HG03066 (cell line): Measurements from ENCODE around the gene GOLT1A.

Source experiments
- ATAC-seq: cut with Tn5 transposase; IDR thresholded peaks from one replicate; pipeline ENCODE4 v1.9.1; 2021; ENCODE audit warnings: low read depth; ENCODE audit not compliant: unreplicated experiment

GOLT1A gene

DNA sequence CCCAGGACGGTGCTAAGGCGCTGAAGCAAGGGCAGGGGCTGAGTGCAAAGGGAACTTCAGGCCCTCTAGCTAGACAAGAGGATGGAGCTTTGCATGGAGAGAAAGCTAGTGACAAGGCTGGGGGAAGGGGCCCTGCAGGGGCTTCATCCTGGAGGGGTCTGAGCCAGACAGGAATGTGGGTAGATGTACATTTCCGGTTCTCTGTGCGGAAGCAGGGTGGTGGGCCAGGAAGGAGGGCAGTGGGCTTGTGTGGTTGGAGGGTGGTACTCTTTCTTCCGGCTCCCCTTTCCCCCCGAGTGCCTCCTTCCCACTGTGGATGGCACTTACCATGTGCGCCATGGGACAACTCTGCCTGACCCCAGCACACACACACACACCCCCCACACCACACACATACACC, 19.0 kb downstream of the GOLT1A start:
- ATAC-seq = no peak

DNA sequence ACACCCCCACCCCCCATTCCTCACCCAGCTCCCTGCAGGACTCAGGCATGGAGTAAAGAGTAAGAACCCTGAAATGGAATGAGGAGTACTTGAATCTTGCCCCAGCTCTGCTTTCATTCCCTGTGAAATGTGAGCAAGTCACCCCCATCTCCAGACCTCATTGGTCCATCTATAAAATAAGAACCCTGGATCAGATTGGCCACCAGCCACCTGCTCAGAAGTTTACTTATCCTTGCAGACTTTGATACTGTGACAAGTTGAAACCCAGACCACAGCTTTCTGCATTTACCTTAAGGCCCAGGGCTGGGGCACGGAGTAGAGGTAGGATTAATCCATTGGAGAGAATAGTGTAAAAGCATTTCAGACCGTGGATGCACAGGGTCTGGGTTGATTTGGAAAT, 19.7 kb downstream of the GOLT1A start:
- ATAC-seq = no peak

DNA sequence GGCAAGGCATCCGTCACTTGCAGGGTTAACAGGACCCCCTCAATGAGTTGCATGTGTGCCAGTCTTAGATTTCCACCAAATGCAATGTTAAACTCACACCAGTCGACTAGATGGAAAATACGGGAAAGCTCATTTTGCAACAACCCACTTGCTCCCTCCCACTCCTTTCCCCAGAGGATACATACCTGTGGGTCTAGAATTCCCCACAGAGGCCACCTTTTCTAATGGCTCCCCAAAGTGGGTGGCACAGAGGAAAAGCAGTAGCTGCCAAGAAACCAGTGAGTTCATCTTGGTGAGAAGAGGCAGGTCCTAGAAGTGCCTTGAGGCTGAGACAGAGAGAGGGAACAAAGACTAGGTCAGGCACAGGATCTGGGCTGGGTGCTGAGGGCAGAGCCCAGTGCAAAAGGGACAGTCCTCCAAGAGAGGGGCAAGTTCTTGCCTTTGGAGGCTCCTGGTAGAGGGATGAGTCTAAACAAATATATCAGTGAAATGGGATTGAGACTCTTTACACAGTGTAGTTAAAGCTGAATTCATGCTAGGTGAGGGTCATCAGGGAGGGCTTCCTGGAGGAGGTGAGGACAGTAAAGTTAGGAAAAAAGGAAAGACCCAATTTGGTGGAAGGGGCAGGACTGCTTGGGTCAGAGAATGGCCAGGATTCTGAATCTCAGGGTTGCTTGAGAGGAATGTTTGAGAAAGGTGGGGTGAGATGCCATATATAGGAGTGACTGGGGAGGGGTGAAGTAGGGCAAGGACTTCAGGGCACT, 21.0 kb downstream of the GOLT1A start:
- ATAC-seq = no peak

DNA sequence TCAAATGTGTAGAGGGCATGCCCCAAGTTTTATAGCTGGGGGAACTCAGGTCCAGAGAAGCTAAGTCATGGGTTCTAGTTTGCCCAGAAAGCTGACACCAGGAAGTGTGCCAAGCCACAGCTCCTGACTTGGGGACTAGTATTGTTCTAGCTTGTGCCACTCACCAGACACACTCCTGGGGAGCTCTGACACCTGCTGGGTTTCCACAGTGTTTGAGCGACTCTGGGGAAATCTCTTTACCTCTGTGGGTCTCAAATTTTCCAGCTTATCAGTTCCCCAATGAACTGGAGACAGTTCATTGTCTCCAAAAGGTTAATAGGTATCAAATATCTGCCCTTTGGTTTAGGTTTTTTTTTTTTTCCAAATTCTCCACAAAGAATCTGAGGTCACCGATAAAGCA, 21.7 kb downstream of the GOLT1A start:
- no peak for ATAC-seq

DNA sequence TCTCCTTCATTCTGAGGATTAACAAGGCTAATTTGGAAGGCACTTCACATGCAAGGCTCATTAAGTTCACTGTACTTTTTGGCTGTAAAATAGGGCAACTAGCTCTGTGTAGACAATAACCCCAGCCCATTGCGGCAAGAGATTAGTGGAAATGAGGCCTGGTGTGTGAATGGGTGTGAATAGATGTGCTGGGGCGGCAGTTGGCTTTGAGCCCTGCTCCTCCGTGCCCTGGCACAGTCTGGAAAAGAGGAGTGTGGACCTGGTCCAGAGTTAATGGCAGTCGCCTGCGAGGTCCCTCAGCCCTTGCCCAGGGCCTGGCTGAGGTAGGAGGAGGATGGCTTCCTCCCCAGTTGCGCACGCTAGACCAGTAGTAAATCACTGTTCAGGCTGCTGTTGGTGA, 22.3 kb downstream of the GOLT1A start:
- ATAC-seq = no peak

DNA sequence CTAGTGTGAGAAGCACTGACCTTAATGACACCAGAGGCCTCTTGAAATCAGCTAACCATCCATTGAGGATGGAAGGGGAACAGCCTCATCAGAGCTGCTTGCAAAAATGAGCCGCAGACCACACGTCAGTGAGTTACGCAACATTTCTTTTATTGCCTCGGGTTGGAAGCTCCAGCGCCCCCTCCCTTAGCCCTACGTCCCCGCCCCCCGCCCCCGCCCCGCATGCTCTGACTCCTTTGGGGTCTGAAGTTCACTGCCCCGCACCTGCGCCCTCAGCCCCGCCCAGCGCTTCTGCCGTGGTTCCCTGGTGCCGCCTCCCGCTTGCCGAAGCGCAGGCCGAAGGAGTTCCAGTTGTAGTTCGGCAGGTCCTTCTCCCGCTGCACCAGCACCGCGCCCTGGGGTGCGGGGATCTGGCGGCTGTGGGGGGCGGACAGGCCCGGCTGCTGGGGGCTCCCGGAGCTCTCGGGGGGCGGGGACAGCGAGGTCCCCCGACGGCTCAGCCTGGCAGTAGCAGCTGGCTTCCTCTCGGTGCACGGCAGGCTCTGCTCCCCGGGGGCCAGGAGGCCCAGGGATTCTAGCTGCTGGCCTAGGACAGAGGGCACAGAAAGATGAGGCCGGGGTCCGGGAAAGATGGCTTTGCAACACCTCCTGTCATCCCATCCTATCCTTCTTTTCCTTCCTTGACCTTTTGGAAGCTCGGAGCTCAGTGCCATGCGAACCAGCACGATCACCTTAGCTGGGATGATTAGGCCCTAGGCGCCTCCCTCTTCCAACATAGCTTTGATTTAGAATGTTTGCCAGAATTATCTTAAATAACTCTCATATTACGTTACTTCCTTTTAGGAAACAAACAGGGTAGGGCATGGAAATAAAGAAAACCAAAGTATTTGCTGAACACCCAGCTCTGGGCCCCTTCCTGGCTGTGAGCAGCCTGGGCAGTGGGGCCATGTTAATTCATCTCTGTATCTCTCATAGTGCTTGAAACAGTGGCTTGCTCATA, 23.3 kb downstream of the GOLT1A start:
- ATAC-seq = no peak

DNA sequence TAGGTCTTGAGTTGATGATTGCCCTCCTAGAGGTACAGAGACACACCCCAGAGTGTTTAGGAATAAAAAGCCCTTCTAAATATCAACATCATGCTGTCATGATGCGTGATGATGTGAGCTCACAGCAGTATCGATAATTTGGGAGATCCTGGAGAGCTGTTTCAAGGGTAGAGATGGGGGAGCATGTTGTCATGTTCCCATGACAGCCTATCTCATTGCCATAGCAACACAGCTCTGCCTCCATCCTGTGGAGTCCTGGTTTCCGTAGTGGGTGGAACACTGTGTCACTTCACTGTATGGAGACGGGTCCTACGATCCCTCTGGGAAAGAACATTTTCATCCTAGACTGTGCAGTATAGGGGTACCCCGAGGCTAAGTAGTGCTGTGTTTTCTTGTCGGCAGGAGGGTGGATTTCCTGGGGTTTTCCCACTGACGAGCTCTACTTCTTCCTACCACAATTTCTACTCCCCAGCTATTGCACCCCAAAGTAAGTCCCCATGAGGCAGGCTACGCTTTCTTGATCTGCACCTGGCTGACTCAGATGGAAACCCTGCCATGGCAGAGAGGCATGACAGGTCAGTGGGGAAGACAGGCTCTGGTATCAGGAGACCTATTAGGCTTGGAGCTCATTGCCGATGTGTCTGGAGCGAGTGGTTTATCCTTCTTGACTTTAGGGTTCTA, 24.7 kb downstream of the GOLT1A start:
- ATAC-seq = no peak

DNA sequence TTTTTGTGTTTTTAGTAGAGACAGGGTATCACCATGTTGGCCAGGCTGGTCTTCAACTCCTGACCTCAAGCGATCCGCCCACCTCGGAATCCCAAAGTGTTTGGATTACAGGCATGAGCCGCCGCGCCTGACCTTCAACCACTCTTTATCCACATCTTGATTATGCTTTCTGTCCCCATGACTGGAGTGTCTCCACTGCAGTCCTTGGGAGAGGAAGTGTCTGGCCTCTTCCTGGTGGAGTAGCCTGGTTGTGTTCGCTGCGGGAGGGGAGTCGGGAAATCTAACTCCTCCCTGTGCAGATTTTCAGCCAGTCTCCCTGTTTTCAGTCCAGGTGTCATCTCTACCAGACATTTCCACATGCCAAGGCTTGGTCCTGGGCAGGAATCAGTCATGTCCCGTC, 27.2 kb downstream of the GOLT1A start:
- no peak for ATAC-seq

DNA sequence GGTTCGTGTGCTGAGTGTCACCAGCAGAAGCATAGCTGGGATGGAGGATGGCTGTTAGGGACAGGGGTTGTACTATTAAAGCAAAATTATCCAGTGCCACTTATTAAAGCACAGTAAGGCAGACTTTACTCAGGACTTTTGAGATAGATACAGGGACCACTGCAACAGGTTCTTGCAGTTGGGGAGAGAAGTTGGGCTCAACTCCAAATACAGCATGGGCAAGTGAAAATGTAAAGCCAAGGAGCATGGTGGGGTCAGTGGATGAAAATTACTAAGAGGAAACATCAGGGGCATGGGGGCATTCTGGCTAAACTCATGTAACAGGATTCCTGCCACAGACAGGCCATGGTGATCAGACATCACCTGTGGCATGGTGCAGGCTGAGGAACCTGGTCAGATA, 32.7 kb downstream of the GOLT1A start:
- ATAC-seq = no peak

DNA sequence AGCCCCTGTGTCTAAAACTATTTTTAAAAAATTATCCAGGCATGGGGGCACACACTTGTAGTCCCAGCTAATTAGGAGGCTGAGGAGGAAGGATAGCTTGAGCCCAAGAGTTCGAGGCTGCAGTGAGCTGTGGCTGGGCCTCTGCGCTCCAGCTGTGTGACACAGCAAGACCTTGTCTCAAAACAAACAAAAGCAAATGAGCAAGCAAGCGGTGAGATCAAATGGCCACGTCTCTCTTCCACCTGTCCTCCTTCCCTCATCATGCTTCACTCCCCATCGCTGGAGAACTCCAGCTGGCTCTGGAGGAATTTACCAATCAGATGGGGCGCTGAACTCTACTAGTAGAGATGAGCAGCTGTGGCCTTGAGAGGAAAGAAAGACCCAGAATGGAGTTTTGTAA, 33.7 kb downstream of the GOLT1A start:
- no peak for ATAC-seq

DNA sequence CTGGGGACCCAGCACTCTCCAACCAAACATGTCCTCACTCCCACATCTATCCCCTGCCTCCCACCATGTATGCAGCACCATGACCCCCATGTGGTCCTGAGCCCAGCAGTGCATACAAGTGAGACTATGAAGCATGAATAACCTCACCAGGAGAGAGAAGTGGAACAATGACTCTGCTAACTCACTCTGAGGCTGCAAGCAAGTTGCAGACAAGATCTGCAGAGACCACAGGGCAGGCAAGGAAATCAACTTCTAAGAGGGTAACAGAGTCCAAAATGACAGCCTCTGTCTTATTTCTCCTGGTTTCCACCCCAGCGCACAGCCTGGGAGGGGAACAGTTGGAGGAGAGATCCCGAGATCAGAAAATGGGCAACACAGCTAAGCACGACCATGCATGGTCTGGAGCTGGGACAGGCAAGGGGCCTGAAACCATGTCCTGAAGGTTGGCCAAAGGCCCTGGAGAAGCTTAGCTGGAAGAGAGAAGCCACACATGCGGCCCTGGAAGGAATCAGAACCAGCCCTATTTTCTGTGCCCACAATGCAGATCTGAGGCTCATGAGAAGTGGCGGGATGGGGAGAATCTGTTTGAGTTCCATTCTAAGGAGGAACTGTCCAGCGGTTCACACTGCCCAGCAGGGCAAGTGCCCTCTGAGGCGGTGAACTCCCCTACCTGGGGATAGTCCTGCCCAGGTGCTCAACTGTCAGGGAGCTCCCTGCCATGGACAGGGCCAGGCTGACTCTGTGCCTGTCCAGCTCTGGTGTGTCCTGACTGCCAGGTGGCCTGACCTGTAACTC, 35.1 kb downstream of the GOLT1A start:
- no peak for ATAC-seq

DNA sequence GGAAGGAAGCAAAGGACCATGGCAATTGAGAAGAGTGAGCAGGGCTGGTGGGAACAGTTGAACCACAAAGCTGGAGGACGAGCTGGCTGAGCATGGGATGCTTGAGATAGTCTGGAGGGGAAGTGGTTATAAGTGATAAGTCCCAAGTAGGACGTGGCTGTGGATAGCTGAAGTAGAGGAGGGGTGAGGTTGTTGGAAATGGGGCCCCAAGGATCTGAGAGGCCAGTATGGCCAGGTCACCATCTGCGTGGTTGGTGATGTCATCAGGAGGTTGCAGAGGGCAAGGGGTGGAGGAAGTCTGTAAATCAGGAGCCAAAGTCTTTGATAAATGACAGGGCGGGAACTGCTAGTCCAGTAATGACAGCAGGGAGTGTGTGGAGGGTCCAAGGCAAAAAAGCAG, 36.7 kb downstream of the GOLT1A start:
- no peak for ATAC-seq

DNA sequence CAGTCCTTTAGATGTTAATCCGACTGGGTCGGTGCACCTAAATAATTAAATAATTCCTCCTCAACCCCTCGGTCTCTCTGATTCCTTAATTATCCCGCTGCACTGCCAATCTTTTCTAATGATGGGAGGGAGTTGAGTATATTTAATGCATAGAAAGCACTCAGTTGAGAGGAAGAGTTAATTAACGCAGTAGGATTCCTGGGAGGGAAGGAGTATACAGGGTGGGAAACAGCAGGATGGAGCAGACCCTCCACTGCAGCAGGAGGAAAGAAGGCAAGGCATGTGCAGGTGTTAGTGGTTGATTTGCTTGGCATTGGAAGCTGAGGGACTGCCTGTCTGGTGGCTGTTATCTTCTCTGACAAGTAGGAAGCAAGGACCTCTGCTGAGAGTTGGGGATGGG, 37.7 kb downstream of the GOLT1A start:
- no peak for ATAC-seq

DNA sequence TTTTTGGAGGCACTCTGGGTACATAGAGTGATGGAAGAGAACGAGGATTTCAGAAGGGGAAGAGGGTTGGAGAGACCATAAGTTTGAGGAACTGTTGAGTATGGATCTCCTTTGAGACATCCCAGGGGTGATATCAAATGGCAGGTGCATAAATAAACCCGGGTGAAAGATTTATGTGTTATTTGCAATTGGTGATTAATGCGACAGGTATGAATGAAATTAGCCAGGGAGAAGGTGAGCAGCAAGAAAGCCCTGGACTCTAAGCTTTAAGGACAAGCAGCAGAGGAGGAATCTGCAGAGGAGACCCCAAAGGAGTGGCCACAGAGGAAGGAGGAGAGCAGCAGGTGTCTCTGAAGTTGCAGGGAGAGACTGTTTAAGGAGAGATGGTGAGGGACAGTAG, 38.8 kb downstream of the GOLT1A start:
- ATAC-seq = no peak

DNA sequence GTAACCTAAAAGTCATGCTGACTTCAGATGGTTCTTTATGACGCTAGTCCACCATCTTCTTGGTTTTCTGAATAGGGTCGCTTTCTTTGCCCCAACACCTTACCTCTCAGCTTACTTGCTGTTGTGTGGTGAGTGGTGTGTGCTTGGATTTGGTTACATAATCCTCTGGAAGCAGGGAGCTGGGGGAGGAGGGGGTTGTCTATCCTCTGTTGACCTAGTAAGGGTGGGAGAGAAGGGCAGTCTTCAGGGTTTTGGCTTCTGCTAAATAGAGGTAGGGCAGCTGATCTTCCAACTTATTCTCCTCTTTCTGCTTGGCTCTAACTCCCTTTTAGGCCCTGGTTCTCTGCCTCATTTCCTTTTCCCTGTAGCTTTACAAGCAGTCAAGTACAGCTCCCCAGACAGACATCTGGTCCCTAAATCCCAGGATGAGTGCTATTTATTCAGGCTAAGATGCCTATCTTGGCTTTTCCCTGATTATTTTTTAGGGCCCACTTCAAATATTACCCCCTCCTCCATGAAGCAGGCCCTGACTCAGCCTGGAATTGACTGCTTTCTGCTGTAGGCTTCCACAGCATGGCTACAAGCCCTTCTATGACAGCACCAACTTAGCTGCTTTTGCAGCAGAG, 41.3 kb downstream of the GOLT1A start:
- ATAC-seq = no peak

DNA sequence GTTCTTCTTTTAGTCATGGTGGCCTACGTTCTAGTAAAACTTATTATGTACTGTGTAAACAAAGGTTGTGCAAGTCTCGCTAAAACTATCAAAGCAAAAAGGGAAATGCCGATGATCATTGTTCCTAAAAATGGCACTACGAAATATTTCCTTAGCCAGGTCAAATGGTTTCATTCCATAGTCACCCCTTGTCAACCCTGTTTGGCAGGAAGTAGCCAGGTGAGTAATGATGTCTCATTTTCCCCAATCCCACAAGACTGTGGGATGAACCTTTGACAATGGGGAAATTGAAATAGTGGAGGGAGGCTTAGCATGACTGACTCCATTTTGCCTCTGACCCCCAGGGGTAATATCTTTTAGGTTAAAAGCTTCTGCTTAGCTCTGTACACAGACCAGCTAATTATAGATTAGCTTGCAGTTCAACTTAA, 42.0 kb downstream of the GOLT1A start:
- ATAC-seq = no peak

DNA sequence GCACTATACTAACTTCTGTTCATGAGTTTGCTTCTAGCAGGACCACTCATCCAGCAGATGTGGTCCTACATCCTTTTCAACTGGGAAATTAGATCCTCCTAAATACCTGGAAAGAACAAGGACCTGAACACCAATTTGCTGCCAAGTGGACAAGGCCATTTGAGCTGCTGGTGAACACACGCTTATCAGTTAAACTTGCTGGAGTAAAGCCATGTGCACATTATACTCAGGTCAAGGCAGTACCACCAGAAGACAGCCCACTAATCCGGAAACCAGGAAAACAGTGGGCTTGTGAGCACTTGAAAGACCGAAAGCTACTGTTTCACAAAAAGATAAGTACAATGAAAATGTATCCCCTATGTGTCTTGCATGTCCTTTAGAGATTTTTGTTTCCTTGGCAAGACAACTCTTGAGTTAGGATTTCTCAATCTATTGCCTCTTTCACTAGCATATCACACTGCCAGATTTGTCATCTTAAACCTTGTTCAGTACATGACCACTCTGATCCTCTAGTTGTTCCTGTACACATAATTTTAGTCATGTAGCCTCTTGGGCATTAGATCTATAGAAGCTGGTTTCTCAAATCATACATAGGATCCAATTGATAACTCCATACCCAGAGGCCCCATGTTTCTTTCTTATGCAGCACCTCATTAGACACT, 43.2 kb downstream of the GOLT1A start:
- no peak for ATAC-seq

DNA sequence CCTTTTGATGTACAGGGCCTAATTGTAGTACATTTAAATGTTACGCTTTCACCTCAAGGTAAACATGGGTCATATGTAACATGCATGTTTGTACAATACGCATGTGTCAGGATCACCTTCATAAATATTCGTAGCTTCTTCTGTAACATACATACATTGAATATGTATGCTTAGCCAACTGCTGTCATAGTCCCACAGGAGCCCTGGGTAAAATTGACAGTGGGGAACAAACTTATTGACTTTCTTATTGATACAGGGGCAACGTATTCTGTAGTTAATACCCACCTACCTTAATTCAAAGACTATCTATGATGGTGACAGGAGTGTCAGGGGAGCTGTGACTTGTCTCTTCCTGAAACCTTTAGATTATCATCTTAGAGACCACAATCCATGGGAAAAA, 43.9 kb downstream of the GOLT1A start:
- ATAC-seq = no peak

DNA sequence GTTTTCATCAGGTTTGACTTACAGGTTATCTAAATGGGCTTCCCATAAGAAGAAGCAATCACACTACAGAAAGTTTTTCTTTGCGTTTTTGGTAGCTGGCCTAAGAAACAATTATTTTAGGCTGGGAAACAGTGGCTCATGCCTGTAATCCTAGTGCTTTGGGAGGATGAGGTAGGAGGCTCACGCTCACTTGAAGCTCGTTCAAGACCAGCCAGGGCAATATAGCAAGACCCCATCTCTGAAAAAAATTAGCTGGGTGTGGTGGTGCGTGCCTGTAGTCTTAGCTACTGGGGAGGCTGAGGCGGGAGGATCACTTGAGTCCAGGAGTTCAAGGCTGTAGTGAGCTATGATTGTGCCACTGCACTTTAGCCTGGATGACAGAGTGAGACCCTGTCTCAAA, 46.1 kb downstream of the GOLT1A start:
- no peak for ATAC-seq
